K562 (cell line): Measurements from ENCODE around the gene TRIO. TPM values are rescaled to one million over a fixed set of nuclear protein-coding genes. Genes with fewer than 3 reads are reported as not detected.

Experiments
- MAFK ChIP-seq: IDR thresholded peaks from 2 replicates; pipeline ENCODE4 v1.6.1; 2011; ENCODE audit warnings: low read length, improper control_type of control experiment
- MAZ ChIP-seq, 2 experiments: fragments of 450-650 bp in 1 of 2; sonication (generic) in 1 of 2; formaldehyde crosslinking; IDR thresholded peaks in 1 of 2; conservative IDR thresholded peaks in 1 of 2; 2 replicates each; pipeline versions ENCODE4 v1.4.0 to v1.5.0; 2020; ENCODE audit warnings: mild to moderate bottlenecking in 1 of 2, missing genetic modification reagents in 1 of 2
- MEF2A ChIP-seq: IDR thresholded peaks from 2 replicates; pipeline ENCODE4 v1.6.1; 2011; ENCODE audit warnings: low read depth, mild to moderate bottlenecking, low read length, moderate library complexity; ENCODE audit not compliant: control insufficient read depth
- PHF20 ChIP-seq: fragments of 450-650 bp; IDR thresholded peaks from 2 replicates; pipeline ENCODE4 v1.6.1; 2018; ENCODE audit not compliant: partially characterized antibody
- PYGO2 ChIP-seq: fragments of 450-650 bp; IDR thresholded peaks from 2 replicates; pipeline ENCODE4 v1.6.1; 2016; ENCODE audit warnings: mild to moderate bottlenecking, missing genetic modification characterization, moderate library complexity, missing compliant biosample characterization
- polyA plus RNA-seq, 8 experiments: library from polyadenylated mRNA; depleted of rRNA in 4 of 8; stranded (reverse) in 5 of 8; unstranded in 3 of 8; fragments of >200 nt; fragmentation: Nextera tagmentation in 2 of 8; fragmentation: Illumina TruSeq in 1 of 8; extraction: Ambion mirVana in 2 of 8; extraction: Trizol in 1 of 8; gene quantifications; 2 replicates each; pipeline versions ENCODE4 v1.2.1 to v1.2.3, GENCODE V29; 2011 to 2014; ENCODE audit warnings: inconsistent platforms in 1 of 8, missing spikeins in 1 of 8
- total RNA-seq, 7 experiments: library from RNA; depleted of rRNA in 6 of 7; stranded (reverse); fragments of >200 nt in 6 of 7; fragmentation: Illumina TruSeq in 2 of 7; extraction: Trizol in 2 of 7; gene quantifications; 2 replicates each; pipeline versions ENCODE4 v1.2.1 to v1.2.3, GENCODE V29; 2011 to 2021; ENCODE audit warnings: low replicate concordance in 1 of 7
- TF ChIP-seq, protein P1 (sequence below): sonication (generic); formaldehyde crosslinking; IDR thresholded peaks from 2 replicates; pipeline ENCODE4 v1.8.0; 2023; ENCODE audit warnings: missing genetic modification reagents, mild to moderate bottlenecking, borderline replicate concordance

The TRIO gene
- total and polyA plus RNA-seq, 9 of the 15 experiments (the other 6 are each of a cell fraction or from before 2014, with no cell fraction given) = 0.24 to 5.0 (median 1.1) TPM

DNA sequence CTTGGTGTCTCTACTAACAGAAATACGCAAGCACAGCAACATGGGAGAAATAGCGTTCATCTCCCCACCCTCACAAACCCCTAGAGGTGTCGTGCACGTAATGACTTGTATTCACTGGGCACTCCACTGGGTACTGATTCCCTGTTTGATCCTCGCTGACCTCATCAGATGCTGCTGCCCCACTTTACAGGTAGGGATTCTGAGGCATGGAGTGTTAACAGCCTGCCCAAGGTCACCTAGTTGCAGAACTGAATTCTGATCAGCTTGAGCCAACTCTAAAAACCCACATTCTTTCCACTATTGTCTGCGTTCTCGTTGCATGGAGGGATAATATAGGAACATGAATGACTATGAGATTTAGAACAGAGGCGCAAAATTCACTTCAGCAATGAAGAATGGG lies 96.3 kb downstream of the TRIO start (continued):
- TF ChIP-seq MAZ (CRISPR knock-in tag; conservative IDR thresholded peaks at IDR 0.05 in 1 of 2, IDR thresholded peaks at IDR 0.05 in 1 of 2) (no peak), MEF2A (no peak), PHF20 (no peak), PYGO2 (tag) (no peak), MAFK (no peak)
- TF ChIP-seq, protein P1, sequence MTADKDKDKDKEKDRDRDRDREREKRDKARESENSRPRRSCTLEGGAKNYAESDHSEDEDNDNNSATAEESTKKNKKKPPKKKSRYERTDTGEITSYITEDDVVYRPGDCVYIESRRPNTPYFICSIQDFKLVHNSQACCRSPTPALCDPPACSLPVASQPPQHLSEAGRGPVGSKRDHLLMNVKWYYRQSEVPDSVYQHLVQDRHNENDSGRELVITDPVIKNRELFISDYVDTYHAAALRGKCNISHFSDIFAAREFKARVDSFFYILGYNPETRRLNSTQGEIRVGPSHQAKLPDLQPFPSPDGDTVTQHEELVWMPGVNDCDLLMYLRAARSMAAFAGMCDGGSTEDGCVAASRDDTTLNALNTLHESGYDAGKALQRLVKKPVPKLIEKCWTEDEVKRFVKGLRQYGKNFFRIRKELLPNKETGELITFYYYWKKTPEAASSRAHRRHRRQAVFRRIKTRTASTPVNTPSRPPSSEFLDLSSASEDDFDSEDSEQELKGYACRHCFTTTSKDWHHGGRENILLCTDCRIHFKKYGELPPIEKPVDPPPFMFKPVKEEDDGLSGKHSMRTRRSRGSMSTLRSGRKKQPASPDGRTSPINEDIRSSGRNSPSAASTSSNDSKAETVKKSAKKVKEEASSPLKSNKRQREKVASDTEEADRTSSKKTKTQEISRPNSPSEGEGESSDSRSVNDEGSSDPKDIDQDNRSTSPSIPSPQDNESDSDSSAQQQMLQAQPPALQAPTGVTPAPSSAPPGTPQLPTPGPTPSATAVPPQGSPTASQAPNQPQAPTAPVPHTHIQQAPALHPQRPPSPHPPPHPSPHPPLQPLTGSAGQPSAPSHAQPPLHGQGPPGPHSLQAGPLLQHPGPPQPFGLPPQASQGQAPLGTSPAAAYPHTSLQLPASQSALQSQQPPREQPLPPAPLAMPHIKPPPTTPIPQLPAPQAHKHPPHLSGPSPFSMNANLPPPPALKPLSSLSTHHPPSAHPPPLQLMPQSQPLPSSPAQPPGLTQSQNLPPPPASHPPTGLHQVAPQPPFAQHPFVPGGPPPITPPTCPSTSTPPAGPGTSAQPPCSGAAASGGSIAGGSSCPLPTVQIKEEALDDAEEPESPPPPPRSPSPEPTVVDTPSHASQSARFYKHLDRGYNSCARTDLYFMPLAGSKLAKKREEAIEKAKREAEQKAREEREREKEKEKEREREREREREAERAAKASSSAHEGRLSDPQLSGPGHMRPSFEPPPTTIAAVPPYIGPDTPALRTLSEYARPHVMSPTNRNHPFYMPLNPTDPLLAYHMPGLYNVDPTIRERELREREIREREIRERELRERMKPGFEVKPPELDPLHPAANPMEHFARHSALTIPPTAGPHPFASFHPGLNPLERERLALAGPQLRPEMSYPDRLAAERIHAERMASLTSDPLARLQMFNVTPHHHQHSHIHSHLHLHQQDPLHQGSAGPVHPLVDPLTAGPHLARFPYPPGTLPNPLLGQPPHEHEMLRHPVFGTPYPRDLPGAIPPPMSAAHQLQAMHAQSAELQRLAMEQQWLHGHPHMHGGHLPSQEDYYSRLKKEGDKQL (CRISPR knock-in tag) = no peak
